ENCODE data around the gene LRMDA. TPM values are rescaled to one million over a fixed set of nuclear protein-coding genes. Genes with fewer than 3 reads are reported as not detected.

The LRMDA gene
- total and polyA plus RNA-seq, 2 of the 13 experiments (the other 11 are each of a cell fraction or from before 2014, with no cell fraction given) = 13.4 to 22.0 TPM

DNA sequence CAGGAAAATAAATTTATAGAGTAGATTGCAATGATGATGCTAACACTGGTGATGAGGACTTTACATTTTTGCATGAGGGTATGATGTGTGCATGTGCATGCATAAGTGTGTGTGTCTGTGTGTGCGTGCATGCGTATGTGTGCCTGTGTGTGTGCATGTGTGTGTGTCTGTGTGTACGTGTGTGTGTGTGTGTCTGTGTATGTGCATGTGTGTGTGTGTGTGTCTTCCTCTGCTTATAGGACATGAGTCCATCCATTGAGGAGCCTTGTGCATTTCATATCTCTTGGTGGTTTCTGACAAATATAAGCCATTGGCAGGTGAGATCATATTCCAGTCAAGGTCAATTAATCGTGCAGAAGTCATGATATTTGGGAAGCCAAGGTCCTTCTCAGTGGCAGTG lies 277.8 kb downstream of the LRMDA start (continued):
- TF ChIP-seq, protein P1, sequence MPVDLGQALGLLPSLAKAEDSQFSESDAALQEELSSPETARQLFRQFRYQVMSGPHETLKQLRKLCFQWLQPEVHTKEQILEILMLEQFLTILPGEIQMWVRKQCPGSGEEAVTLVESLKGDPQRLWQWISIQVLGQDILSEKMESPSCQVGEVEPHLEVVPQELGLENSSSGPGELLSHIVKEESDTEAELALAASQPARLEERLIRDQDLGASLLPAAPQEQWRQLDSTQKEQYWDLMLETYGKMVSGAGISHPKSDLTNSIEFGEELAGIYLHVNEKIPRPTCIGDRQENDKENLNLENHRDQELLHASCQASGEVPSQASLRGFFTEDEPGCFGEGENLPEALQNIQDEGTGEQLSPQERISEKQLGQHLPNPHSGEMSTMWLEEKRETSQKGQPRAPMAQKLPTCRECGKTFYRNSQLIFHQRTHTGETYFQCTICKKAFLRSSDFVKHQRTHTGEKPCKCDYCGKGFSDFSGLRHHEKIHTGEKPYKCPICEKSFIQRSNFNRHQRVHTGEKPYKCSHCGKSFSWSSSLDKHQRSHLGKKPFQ (CRISPR knock-in tag; IDR thresholded peaks at IDR 0.05; ENCODE audit: insufficient replicate concordance) = no peak
- no peak for TF ChIP-seq POLR2AphosphoS5 (IDR thresholded peaks at IDR 0.05; ENCODE audit: low read depth, low read length)
- TF ChIP-seq SP4 (CRISPR knock-in tag; IDR thresholded peaks at IDR 0.05) = no peak
- TF ChIP-seq ARNTL (CRISPR knock-in tag; IDR thresholded peaks at IDR 0.05) = no peak
- TF ChIP-seq, protein P2, sequence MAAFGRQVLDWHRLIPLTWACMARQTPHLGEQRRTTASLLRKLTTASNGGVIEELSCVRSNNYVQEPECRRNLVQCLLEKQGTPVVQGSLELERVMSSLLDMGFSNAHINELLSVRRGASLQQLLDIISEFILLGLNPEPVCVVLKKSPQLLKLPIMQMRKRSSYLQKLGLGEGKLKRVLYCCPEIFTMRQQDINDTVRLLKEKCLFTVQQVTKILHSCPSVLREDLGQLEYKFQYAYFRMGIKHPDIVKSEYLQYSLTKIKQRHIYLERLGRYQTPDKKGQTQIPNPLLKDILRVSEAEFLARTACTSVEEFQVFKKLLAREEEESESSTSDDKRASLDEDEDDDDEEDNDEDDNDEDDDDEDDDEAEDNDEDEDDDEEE (CRISPR knock-in tag; IDR thresholded peaks at IDR 0.05) = no peak
- TF ChIP-seq, protein P3, sequence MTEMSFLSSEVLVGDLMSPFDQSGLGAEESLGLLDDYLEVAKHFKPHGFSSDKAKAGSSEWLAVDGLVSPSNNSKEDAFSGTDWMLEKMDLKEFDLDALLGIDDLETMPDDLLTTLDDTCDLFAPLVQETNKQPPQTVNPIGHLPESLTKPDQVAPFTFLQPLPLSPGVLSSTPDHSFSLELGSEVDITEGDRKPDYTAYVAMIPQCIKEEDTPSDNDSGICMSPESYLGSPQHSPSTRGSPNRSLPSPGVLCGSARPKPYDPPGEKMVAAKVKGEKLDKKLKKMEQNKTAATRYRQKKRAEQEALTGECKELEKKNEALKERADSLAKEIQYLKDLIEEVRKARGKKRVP (CRISPR knock-in tag; IDR thresholded peaks at IDR 0.05) = no peak

DNA sequence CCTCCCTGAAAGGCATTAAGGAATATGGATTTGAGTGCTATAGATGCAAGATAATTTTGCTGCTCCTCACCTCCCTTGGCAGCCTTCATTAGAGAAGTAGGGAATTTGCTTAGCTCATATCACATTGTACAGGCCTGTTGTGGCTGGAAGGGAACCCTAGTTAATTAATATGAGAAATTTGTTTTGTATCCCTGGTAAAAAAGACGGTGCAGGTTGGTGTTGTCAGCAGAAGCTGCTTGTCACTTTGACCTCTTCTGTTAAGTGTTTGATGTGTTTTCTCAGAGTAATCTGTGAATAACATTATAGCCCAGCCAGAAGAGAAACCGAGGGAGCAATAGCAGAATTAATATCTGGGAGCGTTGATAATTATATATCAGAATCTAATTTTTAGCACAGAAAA lies 278.4 kb downstream of the LRMDA start:
- H3K4me2 ChIP-seq (ENCODE audit: low read depth, low read length) = no peak overlapping the region
- no peaks in the 10 kb centered on the region for H3K4me1 ChIP-seq (ENCODE audit: insufficient read depth, low read length)
- no peaks in the 10 kb centered on the region for H3K9me3 ChIP-seq (ENCODE audit: low read length)
- no peaks in the 10 kb centered on the region for H3K36me3 ChIP-seq (replicated peaks in 1 of 2; ENCODE audit: control insufficient read depth in 1 of 2, insufficient read depth in 2 of 2, low read length in 2 of 2)
- intact Hi-C loops (cut with micrococcal nuclease; ENCODE audit: unreplicated experiment) (no loop called here), in situ Hi-C loops (cut with HindIII; ENCODE audit: extremely low pct_ligation_motif_present, low pct_unique_long_range_greater_than_20kb) (no loop called here)
- H3K79me2 ChIP-seq (ENCODE audit: insufficient read depth, low read length) = no peaks in the 10 kb centered on the region
- H4K20me1 ChIP-seq (ENCODE audit: insufficient read depth, low read length) = no peaks in the 10 kb centered on the region
- no peak overlapping the region for H3K9ac ChIP-seq (ENCODE audit: insufficient read depth, low read depth, low read length)
- ChIA-PET POLR2A (no interaction called here), CTCF (ENCODE audit: low intra/inter-chr PET ratio, low total read pairs) (no interaction called here)
- FAIRE-seq (no peak), ATAC-seq (no peak), DNase-seq (ENCODE audit: low spot score) (no peak)
- H2AFZ ChIP-seq (ENCODE audit: low read length) = no peak overlapping the region
- no peak overlapping the region for H3K4me3 ChIP-seq (replicated peaks in 1 of 3; ENCODE audit: insufficient read depth in 1 of 3, low read depth in 2 of 3, low read length in 3 of 3)
- 90% methylated on average over 3 of the region's 3 CpGs for WGBS (ENCODE audit: low lambda C conversion rate)
- no TSS peak for BruUV-seq (replicated peaks)
- H3K27ac ChIP-seq (ENCODE audit: extremely low read length, insufficient read depth, low read length) = no peak overlapping the region
- H3K27me3 ChIP-seq (ENCODE audit: control insufficient read depth in 1 of 2, insufficient read depth in 2 of 2, low read length in 2 of 2) = no peaks in the 10 kb centered on the region
- TF ChIP-seq ZBTB20 (CRISPR knock-in tag; IDR thresholded peaks at IDR 0.05; ENCODE audit: borderline replicate concordance, low read depth) (no peak), ZNF207 (IDR thresholded peaks at IDR 0.05; ENCODE audit: borderline replicate concordance) (no peak), TCF12 (IDR thresholded peaks at IDR 0.05) (no peak), TCF12 (CRISPR knock-in tag; IDR thresholded peaks at IDR 0.05) (no peak), ERF (CRISPR knock-in tag; IDR thresholded peaks at IDR 0.05) (no peak), ZNF274 (CRISPR knock-in tag; IDR thresholded peaks at IDR 0.05) (no peak)
- TF ChIP-seq, protein P4, sequence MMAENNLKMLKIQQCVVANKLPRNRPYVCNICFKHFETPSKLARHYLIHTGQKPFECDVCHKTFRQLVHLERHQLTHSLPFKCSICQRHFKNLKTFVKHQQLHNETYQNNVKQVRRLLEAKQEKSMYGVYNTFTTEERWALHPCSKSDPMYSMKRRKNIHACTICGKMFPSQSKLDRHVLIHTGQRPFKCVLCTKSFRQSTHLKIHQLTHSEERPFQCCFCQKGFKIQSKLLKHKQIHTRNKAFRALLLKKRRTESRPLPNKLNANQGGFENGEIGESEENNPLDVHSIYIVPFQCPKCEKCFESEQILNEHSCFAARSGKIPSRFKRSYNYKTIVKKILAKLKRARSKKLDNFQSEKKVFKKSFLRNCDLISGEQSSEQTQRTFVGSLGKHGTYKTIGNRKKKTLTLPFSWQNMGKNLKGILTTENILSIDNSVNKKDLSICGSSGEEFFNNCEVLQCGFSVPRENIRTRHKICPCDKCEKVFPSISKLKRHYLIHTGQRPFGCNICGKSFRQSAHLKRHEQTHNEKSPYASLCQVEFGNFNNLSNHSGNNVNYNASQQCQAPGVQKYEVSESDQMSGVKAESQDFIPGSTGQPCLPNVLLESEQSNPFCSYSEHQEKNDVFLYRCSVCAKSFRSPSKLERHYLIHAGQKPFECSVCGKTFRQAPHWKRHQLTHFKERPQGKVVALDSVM (CRISPR knock-in tag; IDR thresholded peaks at IDR 0.05) = no peak
- TF ChIP-seq, protein P5, sequence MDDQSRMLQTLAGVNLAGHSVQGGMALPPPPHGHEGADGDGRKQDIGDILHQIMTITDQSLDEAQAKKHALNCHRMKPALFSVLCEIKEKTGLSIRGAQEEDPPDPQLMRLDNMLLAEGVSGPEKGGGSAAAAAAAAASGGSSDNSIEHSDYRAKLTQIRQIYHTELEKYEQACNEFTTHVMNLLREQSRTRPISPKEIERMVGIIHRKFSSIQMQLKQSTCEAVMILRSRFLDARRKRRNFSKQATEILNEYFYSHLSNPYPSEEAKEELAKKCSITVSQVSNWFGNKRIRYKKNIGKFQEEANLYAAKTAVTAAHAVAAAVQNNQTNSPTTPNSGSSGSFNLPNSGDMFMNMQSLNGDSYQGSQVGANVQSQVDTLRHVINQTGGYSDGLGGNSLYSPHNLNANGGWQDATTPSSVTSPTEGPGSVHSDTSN (CRISPR knock-in tag; IDR thresholded peaks at IDR 0.05; ENCODE audit: borderline replicate concordance) = no peak
- TF ChIP-seq, protein P6, sequence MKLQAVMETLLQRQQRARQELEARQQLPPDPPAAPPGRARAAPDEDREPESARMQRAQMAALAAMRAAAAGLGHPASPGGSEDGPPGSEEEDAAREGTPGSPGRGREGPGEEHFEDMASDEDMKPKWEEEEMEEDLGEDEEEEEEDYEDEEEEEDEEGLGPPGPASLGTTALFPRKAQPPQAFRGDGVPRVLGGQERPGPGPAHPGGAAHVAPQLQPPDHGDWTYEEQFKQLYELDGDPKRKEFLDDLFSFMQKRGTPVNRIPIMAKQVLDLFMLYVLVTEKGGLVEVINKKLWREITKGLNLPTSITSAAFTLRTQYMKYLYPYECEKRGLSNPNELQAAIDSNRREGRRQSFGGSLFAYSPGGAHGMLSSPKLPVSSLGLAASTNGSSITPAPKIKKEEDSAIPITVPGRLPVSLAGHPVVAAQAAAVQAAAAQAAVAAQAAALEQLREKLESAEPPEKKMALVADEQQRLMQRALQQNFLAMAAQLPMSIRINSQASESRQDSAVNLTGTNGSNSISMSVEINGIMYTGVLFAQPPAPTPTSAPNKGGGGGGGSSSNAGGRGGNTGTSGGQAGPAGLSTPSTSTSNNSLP (IDR thresholded peaks at IDR 0.05; ENCODE audit: low read depth, low read length) = no peak

Data from HepG2 (cell line).